ENCODE data around the gene TRPV6.

The TRPV6 gene

GRCh38 chr7:142838461-142839213 is 46.9 kb downstream of the TRPV6 start:
- DNase-seq = no peak

GRCh38 chr7:142836426-142836825 is 49.1 kb downstream of the TRPV6 start:
- DNase-seq = no peak

GRCh38 chr7:142835487-142835886 is 50.1 kb downstream of the TRPV6 start:
- DNase-seq = no peak

- no peak for DNase-seq
Measured at GRCh38 chr7:142833174-142834048, 52.1 kb downstream of the TRPV6 start.

- DNase-seq = no peak
Measured at GRCh38 chr7:142832417-142832816, 53.1 kb downstream of the TRPV6 start.

GRCh38 chr7:142827951-142828500 is 57.5 kb downstream of the TRPV6 start:
- DNase-seq = no peak

GRCh38 chr7:142822714-142823113 is 62.8 kb downstream of the TRPV6 start:
- DNase-seq = no peak
